OCI-LY1 (cell line): ENCODE data around the gene PDE6C.

ENCODE experiments used
- H2AFZ ChIP-seq: fragments of 200-600 bp; sonication (generic), shearing (Covaris generic); 2 replicates; pipeline ENCODE4 v1.6.0; 2014; ENCODE audit warnings: antibody characterized with exemption, mild to moderate bottlenecking, low read length
- H3F3A ChIP-seq: fragments of 200-600 bp; sonication (generic), shearing (Covaris generic); 2 replicates; pipeline ENCODE4 v1.6.0; 2014; ENCODE audit warnings: mild to moderate bottlenecking, antibody characterized with exemption, low read length, moderate library complexity; ENCODE audit not compliant: insufficient read depth
- H3K27ac ChIP-seq: fragments of 200-600 bp; sonication (generic); 2 replicates; pipeline ENCODE4 v1.5.1; 2014; ENCODE audit warnings: low read length, mixed run types, mild to moderate bottlenecking, low read depth; ENCODE audit not compliant: poor library complexity, severe bottlenecking
- H3K27me3 ChIP-seq: fragments of 200-600 bp; sonication (generic); 2 replicates; pipeline ENCODE4 v1.6.0; 2014; ENCODE audit warnings: antibody characterized with exemption, mild to moderate bottlenecking, low read length, moderate library complexity; ENCODE audit not compliant: insufficient read depth
- H3K36me3 ChIP-seq: fragments of 200-600 bp; sonication (generic); 2 replicates; pipeline ENCODE4 v1.6.1; 2014; ENCODE audit warnings: mild to moderate bottlenecking, antibody characterized with exemption, low read length, moderate library complexity, mixed read lengths; ENCODE audit not compliant: insufficient read depth
- H3K4me1 ChIP-seq: fragments of 200-600 bp; sonication (generic); 2 replicates; pipeline ENCODE4 v1.5.1; 2014; ENCODE audit warnings: mild to moderate bottlenecking, low read length, moderate library complexity; ENCODE audit not compliant: insufficient read depth, severe bottlenecking
- H3K4me2 ChIP-seq: fragments of 200-600 bp; sonication (generic), shearing (Covaris generic); 2 replicates; pipeline ENCODE4 v1.6.1; 2014; ENCODE audit warnings: low read length
- H3K4me3 ChIP-seq: fragments of 200-600 bp; sonication (generic); 2 replicates; pipeline ENCODE4 v1.5.1; 2014; ENCODE audit warnings: low read length, low read depth, mild to moderate bottlenecking, mixed read lengths; ENCODE audit not compliant: poor library complexity, severe bottlenecking
- H3K79me2 ChIP-seq: fragments of 200-600 bp; shearing (Covaris generic); 2 replicates; pipeline ENCODE4 v1.6.1; 2016; ENCODE audit warnings: mixed run types, low read length, mixed read lengths; ENCODE audit not compliant: insufficient read depth
- H3K9ac ChIP-seq: fragments of 200-600 bp; sonication (generic), shearing (Covaris generic); 2 replicates; pipeline ENCODE4 v1.6.1; 2014; ENCODE audit warnings: mild to moderate bottlenecking, low read length, mixed read lengths
- H3K9me2 ChIP-seq: fragments of 200-600 bp; sonication (generic), shearing (Covaris generic); 2 replicates; pipeline ENCODE4 v1.6.1; 2014; ENCODE audit warnings: low read depth, mild to moderate bottlenecking, low read length, mixed read lengths
- H3K9me3 ChIP-seq: fragments of 200-600 bp; shearing (Covaris generic); 2 replicates; pipeline ENCODE4 v1.6.1; 2014; ENCODE audit warnings: low read length, mixed read lengths
- H4K20me1 ChIP-seq: fragments of 200-600 bp; sonication (generic), shearing (Covaris generic); 2 replicates; pipeline ENCODE4 v1.6.0; 2016; ENCODE audit warnings: mild to moderate bottlenecking, low read length; ENCODE audit not compliant: insufficient read depth
- CTCF ChIP-seq: fragments of 200-600 bp; sonication (generic), shearing (Covaris generic); IDR thresholded peaks from 2 replicates; pipeline ENCODE4 v1.5.1; 2017; ENCODE audit warnings: mild to moderate bottlenecking, antibody characterized with exemption, low read length, moderate library complexity, mixed read lengths
- EZH2 ChIP-seq: fragments of 200-600 bp; sonication (generic), shearing (Covaris generic); IDR thresholded peaks from 2 replicates; pipeline ENCODE4 v1.8.0; 2017; ENCODE audit warnings: borderline replicate concordance, mixed run types, mild to moderate bottlenecking, antibody characterized with exemption, low read length, moderate library complexity, mixed read lengths

PDE6C gene

GRCh38 chr10:93622942-93623341, 10.6 kb downstream of the PDE6C start:
- no peaks in the 10 kb centered on the region for H3K9me2 ChIP-seq
- no peak overlapping the region for H3K4me3 ChIP-seq
- H4K20me1 ChIP-seq, result no peaks in the 10 kb centered on the region
- TF ChIP-seq CTCF (no peak), EZH2 (no peak)
- no peak overlapping the region for H3K27ac ChIP-seq
- H3F3A ChIP-seq, result no peaks in the 10 kb centered on the region
- H2AFZ ChIP-seq, result no peak overlapping the region
- no peaks in the 10 kb centered on the region for H3K36me3 ChIP-seq
- no peaks in the 10 kb centered on the region for H3K4me1 ChIP-seq
- no peak overlapping the region for H3K4me2 ChIP-seq
- H3K9ac ChIP-seq, result no peak overlapping the region
- H3K27me3 ChIP-seq, result no peaks in the 10 kb centered on the region
- H3K79me2 ChIP-seq, result no peaks in the 10 kb centered on the region
- H3K9me3 ChIP-seq, result no peaks in the 10 kb centered on the region

GRCh38 chr10:93628858-93629257, 16.5 kb downstream of the PDE6C start:
- Histone ChIP-seq H3K9ac (no peak overlapping the region), H3F3A (no peaks in the 10 kb centered on the region), H3K9me3 (no peaks in the 10 kb centered on the region), H3K4me3 (no peak overlapping the region), H3K4me1 (no peaks in the 10 kb centered on the region), H3K36me3 (no peaks in the 10 kb centered on the region), H3K27me3 (no peaks in the 10 kb centered on the region), H3K79me2 (no peaks in the 10 kb centered on the region), H2AFZ (no peak overlapping the region), H3K9me2 (no peaks in the 10 kb centered on the region), H3K4me2 (no peak overlapping the region), H4K20me1 (no peaks in the 10 kb centered on the region), H3K27ac (no peak overlapping the region)
- TF ChIP-seq CTCF, result no peak
- no peak for TF ChIP-seq EZH2

GRCh38 chr10:93629647-93630305, 17.4 kb downstream of the PDE6C start:
- H3K4me1 ChIP-seq, result no peaks in the 10 kb centered on the region
- H3K9ac ChIP-seq, result no peak overlapping the region
- H3K27ac ChIP-seq, result no peak overlapping the region
- H3K79me2 ChIP-seq, result no peaks in the 10 kb centered on the region
- no peaks in the 10 kb centered on the region for H3F3A ChIP-seq
- no peaks in the 10 kb centered on the region for H3K9me2 ChIP-seq
- no peak overlapping the region for H2AFZ ChIP-seq
- H3K9me3 ChIP-seq, result no peaks in the 10 kb centered on the region
- H4K20me1 ChIP-seq, result no peaks in the 10 kb centered on the region
- no peaks in the 10 kb centered on the region for H3K36me3 ChIP-seq
- no peak overlapping the region for H3K4me3 ChIP-seq
- no peak for TF ChIP-seq CTCF
- no peak for TF ChIP-seq EZH2
- no peaks in the 10 kb centered on the region for H3K27me3 ChIP-seq
- no peak overlapping the region for H3K4me2 ChIP-seq
